ENCODE results near the gene ZNF785. TPM values are rescaled to one million over a fixed set of nuclear protein-coding genes. Genes with fewer than 3 reads are reported as not detected.

ZNF785 gene
- total RNA-seq, 1 experiment from 2014 or later = 18.8 TPM

- no peak within 1 kb of the TSS for H4K91ac ChIP-seq (ENCODE audit: insufficient read length, low read depth, low read length)
- no peaks in the 10 kb centered on the region for H4K20me1 ChIP-seq (ENCODE audit: control insufficient read depth, insufficient read depth, insufficient read length)
- H2BK12ac ChIP-seq (ENCODE audit: insufficient read length, low read depth, low read length) = no peak within 1 kb of the TSS
- no peak within 1 kb of the TSS for H3T11ph ChIP-seq (ENCODE audit: low read length)
- H3K18ac ChIP-seq (ENCODE audit: insufficient read length, low read depth, low read length) = peak within 1 kb of the TSS; percentile 72
- no peaks in the 10 kb centered on the region for H3K27me3 Mint-ChIP-seq (ENCODE audit: low read depth)
- H3K79me1 ChIP-seq (ENCODE audit: insufficient read depth, low read depth, low read length, poor library complexity, severe bottlenecking) = no peaks in the 10 kb centered on the region
- peak within 1 kb of the TSS; percentile 60 for H3K14ac ChIP-seq (ENCODE audit: insufficient read depth, low read length)
- whole genome bisulfite sequencing (ENCODE audit: extremely low coverage, insufficient read length, low lambda C conversion rate) = no CpG with 5 or more reads among the region's 74 CpGs
- peak within 1 kb of the TSS; percentile 83 for H3K27ac ChIP-seq (ENCODE audit: insufficient read length, low read depth, low read length)
- H3K79me2 ChIP-seq (ENCODE audit: insufficient read depth, low read length) = no peaks in the 10 kb centered on the region
- no peak within 1 kb of the TSS for H2AK5ac ChIP-seq (ENCODE audit: insufficient read length, low read length)
- H3K4ac ChIP-seq (ENCODE audit: low read depth, low read length) = no peak within 1 kb of the TSS
- peak within 1 kb of the TSS; percentile 29 for H4K5ac ChIP-seq (ENCODE audit: insufficient read length, low read depth, low read length)
- no peak within 1 kb of the TSS for H2BK5ac ChIP-seq (ENCODE audit: insufficient read length, low read length)
- 0 out of 2 replicates have a peak within 1 kb of the TSS, but pooled peaks have one; percentile 86 for H2BK15ac ChIP-seq (ENCODE audit: low read depth, low read length)
- no peaks in the 10 kb centered on the region for H3K9me3 Mint-ChIP-seq
- no peak within 1 kb of the TSS for H2BK120ac ChIP-seq (ENCODE audit: low read depth, low read length, poor library complexity, severe bottlenecking)
- H3K4me1 Mint-ChIP-seq = peaks cover 14 to 27% of the 10 kb centered on the region in 2 experiments
- no peak within 1 kb of the TSS for H3K56ac ChIP-seq (ENCODE audit: insufficient read length, low read depth, low read length)
- peak; percentile 97 for DNase-seq
- peak within 1 kb of the TSS; percentile 67 for H3K9ac ChIP-seq (ENCODE audit: extremely low read depth, insufficient read length, low read length)
- no peak within 1 kb of the TSS for H2BK20ac ChIP-seq (ENCODE audit: low read depth, low read length, poor library complexity, severe bottlenecking)
- no peak within 1 kb of the TSS for H4K8ac ChIP-seq (replicated peaks; ENCODE audit: insufficient read length, low read depth, low read length)
- H3K36me3 Mint-ChIP-seq (ENCODE audit: insufficient read depth in 1 of 3, low read depth in 3 of 3) = peaks cover 5 to 25% (median 23%) of the 10 kb centered on the region in 3 experiments
- no peak within 1 kb of the TSS for H2AFZ ChIP-seq (ENCODE audit: low read length)
- H3K9me3 ChIP-seq (ENCODE audit: control insufficient read depth, low read depth, low read length) = no peaks in the 10 kb centered on the region
- no peaks in the 10 kb centered on the region for H3K27me3 ChIP-seq (ENCODE audit: insufficient read depth, low read length)
- no peak within 1 kb of the TSS for H3K23ac ChIP-seq (ENCODE audit: insufficient read length, low read depth, low read length)
- peaks cover 8% of the 10 kb centered on the region for H3K23me2 ChIP-seq (ENCODE audit: insufficient read length, low read depth, low read length, poor library complexity, severe bottlenecking)
- TF ChIP-seq CTCF (conservative IDR thresholded peaks at IDR 0.05) = no peak
- no peaks in the 10 kb centered on the region; the same call in 1 of the 2 replicates for H3K4me1 ChIP-seq (ENCODE audit: insufficient read depth, low read length)
- H3K4me3 Mint-ChIP-seq = peak within 1 kb of the TSS; percentile 73 to 86
- H3K27ac Mint-ChIP-seq = peak within 1 kb of the TSS; percentile 94 to 97 (median 96); a peak in 6 of 7 replicates
- peak within 1 kb of the TSS; percentile 87 for H3K4me2 ChIP-seq (ENCODE audit: insufficient read depth, insufficient read length, low read length)
Measured at GRCh38 chr16:30557957-30558788, 27.3 kb downstream of the ZNF785 start, which contains the start of gene ZNF764. Gene ZNF764, minus strand, starts transcription at chr16:30558374. Its CDS starts 192 bp downstream, at chr16:30558182.
